HCT116 (cell line): ENCODE data around the gene PIK3R4. TPM values are rescaled to one million over a fixed set of nuclear protein-coding genes. Genes with fewer than 3 reads are reported as not detected.
A peak's percentile ranks its signal among the peaks of the same experiment; 100 is the strongest.

Source experiments
- ATAC-seq: fragments of 200-7000 bp; cut with Tn5 transposase; 2 replicates; pipeline ENCODE4 v1.9.1; 2020; ENCODE audit warnings: mild to moderate bottlenecking, moderate library complexity
- BruUV-seq: library from RNA; stranded (reverse); fragments of 400-500 nt; replicated peaks from 2 replicates; lab custom pipeline; 2021; lab: Mats Ljungman, UMichigan
- CTCF ChIA-PET: fragments of 300-600 bp; sonication (Branson Sonifier 250); formaldehyde crosslinking; loops from one replicate; lab custom pipeline; 2021; ENCODE audit warnings: antibody characterized with exemption; lab: Charles Lee
- POLR2A ChIA-PET: fragments of 300-600, 350-600 bp; sonication (Branson Sonifier 250); formaldehyde crosslinking; loops from one replicate; lab custom pipeline; 2021; ENCODE audit warnings: antibody characterized with exemption; lab: Charles Lee
- RAD21 ChIA-PET, 2 experiments: fragments of 300-600 bp; sonication (Branson Sonifier 250); formaldehyde crosslinking; loops; one replicate each; lab custom pipeline; 2023; ENCODE audit warnings: low total read pairs in 2 of 2; ENCODE audit not compliant: uncharacterized antibody in 2 of 2, unreplicated experiment in 2 of 2, low non-redundant PET in 1 of 2; lab: Charles Lee
- DNase-seq: peaks from one replicate; pipeline ENCODE4 v3.0.0-alpha.2; 2010; ENCODE audit warnings: low read depth, low spot score
- H2AFZ ChIP-seq: fragments of 200-600 bp; shearing (Covaris generic), sonication (generic); 2 replicates; pipeline ENCODE4 v1.6.1; 2017; ENCODE audit warnings: low read depth, mixed run types, mixed read lengths, antibody characterized with exemption, low read length; ENCODE audit not compliant: poor library complexity, severe bottlenecking
- H3K27ac ChIP-seq: 2 replicates; pipeline ENCODE4 v1.5.1; 2012; ENCODE audit warnings: low read depth, low read length
- H3K27me3 ChIP-seq: fragments of 200-600 bp; sonication (generic); 2 replicates; pipeline ENCODE4 v1.6.1; 2016; ENCODE audit warnings: mixed run types, low read length, mixed read lengths; ENCODE audit not compliant: insufficient read depth
- H3K36me3 ChIP-seq, 2 experiments: fragments of 200-500 bp in 1 of 2; fragments of 200-600 bp in 1 of 2; sonication (Bioruptor generic) in 1 of 2; sonication (generic) in 1 of 2; 2 replicates each; pipeline versions ENCODE4 v1.5.1 to v1.6.1; 2014 to 2016; ENCODE audit warnings: low read length in 2 of 2, inconsistent platforms in 1 of 2, mixed read lengths in 1 of 2, mixed run types in 1 of 2; ENCODE audit not compliant: insufficient read depth in 2 of 2, control insufficient read depth in 1 of 2
- H3K4me1 ChIP-seq, 2 experiments: fragments of 200-600 bp in 1 of 2; sonication (generic) in 1 of 2; 2 replicates each; pipeline versions ENCODE4 v1.5.1 to v1.6.1; 2012 to 2017; ENCODE audit warnings: low read length in 2 of 2, inconsistent platforms in 1 of 2, mild to moderate bottlenecking in 1 of 2, mixed read lengths in 1 of 2, mixed run types in 1 of 2, moderate library complexity in 1 of 2; ENCODE audit not compliant: insufficient read depth in 2 of 2, control insufficient read depth in 1 of 2
- H3K4me2 ChIP-seq: fragments of 200-600 bp; sonication (generic); 2 replicates; pipeline ENCODE4 v1.6.1; 2017; ENCODE audit warnings: mixed run types, low read length, mixed read lengths
- H3K4me3 ChIP-seq, 2 experiments: fragments of 200-600 bp in 1 of 2; sonication (generic) in 1 of 2; replicated peaks in 1 of 2; 2 replicates each; pipeline ENCODE4 v1.5.1; 2011 to 2016; ENCODE audit warnings: low read length in 2 of 2, control low read depth in 1 of 2, low read depth in 1 of 2, mild to moderate bottlenecking in 1 of 2, mixed read lengths in 1 of 2, mixed run types in 1 of 2
- H3K79me2 ChIP-seq: fragments of 200-600 bp; sonication (generic); 2 replicates; pipeline ENCODE4 v1.6.1; 2017; ENCODE audit warnings: mild to moderate bottlenecking, mixed run types, low read length, moderate library complexity, mixed read lengths; ENCODE audit not compliant: insufficient read depth
- H3K9ac ChIP-seq: fragments of 200-600 bp; sonication (generic); 2 replicates; pipeline ENCODE4 v1.6.1; 2016; ENCODE audit warnings: low read length, mixed read lengths
- H3K9me2 ChIP-seq: fragments of 200-600 bp; sonication (generic), shearing (Covaris generic); 2 replicates; pipeline ENCODE4 v1.6.1; 2017; ENCODE audit warnings: mixed run types, mild to moderate bottlenecking, moderate library complexity; ENCODE audit not compliant: insufficient read depth
- H3K9me3 ChIP-seq, 2 experiments: fragments of 200-500 bp in 1 of 2; fragments of 200-600 bp in 1 of 2; sonication (Bioruptor generic) in 1 of 2; sonication (generic) in 1 of 2; 2 replicates each; pipeline ENCODE4 v1.6.1; 2014 to 2017; ENCODE audit warnings: low read length in 2 of 2, mixed read lengths in 2 of 2, inconsistent platforms in 1 of 2, low read depth in 1 of 2, mild to moderate bottlenecking in 1 of 2, mixed run types in 1 of 2, moderate library complexity in 1 of 2; ENCODE audit not compliant: control insufficient read depth in 1 of 2, insufficient read depth in 1 of 2
- H4K20me1 ChIP-seq: fragments of 200-600 bp; sonication (generic), shearing (Covaris generic); 2 replicates; pipeline ENCODE4 v1.6.1; 2017; ENCODE audit warnings: mixed run types, mild to moderate bottlenecking, moderate library complexity; ENCODE audit not compliant: insufficient read depth
- CBX3 ChIP-seq: IDR thresholded peaks from 2 replicates; pipeline ENCODE4 v1.6.1; 2012; ENCODE audit warnings: low read depth
- CEBPB ChIP-seq: IDR thresholded peaks from 2 replicates; pipeline ENCODE4 v1.6.1; 2012; ENCODE audit warnings: low read depth
- EGR1 ChIP-seq: IDR thresholded peaks from 2 replicates; pipeline ENCODE4 v1.6.1; 2012; ENCODE audit warnings: low read depth
- ELF1 ChIP-seq: IDR thresholded peaks from 2 replicates; pipeline ENCODE4 v1.6.1; 2012; ENCODE audit warnings: low read depth, borderline replicate concordance
- POLR2A ChIP-seq: IDR thresholded peaks from 2 replicates; pipeline ENCODE4 v1.7.0; 2011; ENCODE audit warnings: borderline replicate concordance; ENCODE audit not compliant: insufficient read depth, insufficient read length; ENCODE audit errors: extremely low read depth
- SP1 ChIP-seq: IDR thresholded peaks from 2 replicates; pipeline ENCODE4 v1.6.1; 2012; ENCODE audit warnings: low read depth
- ZFX ChIP-seq: fragments of 450-650 bp; IDR thresholded peaks from 2 replicates; pipeline ENCODE4 v1.6.1; 2017
- intact Hi-C: fragments of 100-400 bp; cut with micrococcal nuclease; formaldehyde crosslinking; loops from 2 replicates; pipeline ENCODE4 v1.10.0; 2022
- total RNA-seq: library from RNA; stranded (reverse); gene quantifications from one replicate; pipeline ENCODE4 v1.2.1, GENCODE V29; 2021; ENCODE audit not compliant: unreplicated experiment
- TF ChIP-seq, protein P1 (sequence below): IDR thresholded peaks from 2 replicates; pipeline ENCODE4 v1.6.1; 2012
- TF ChIP-seq, protein P2 (sequence below): IDR thresholded peaks from 2 replicates; pipeline ENCODE4 v1.6.1; 2012; ENCODE audit warnings: low read depth
- TF ChIP-seq, protein P3 (sequence below), 3 experiments: fragments of 200-600 bp in 1 of 3; sonication (generic) in 1 of 3; IDR thresholded peaks in 2 of 3; conservative IDR thresholded peaks in 1 of 3; 2 replicates each; pipeline ENCODE4 v1.5.1; 2012 to 2017; ENCODE audit warnings: low read depth in 2 of 3, low read length in 2 of 3, antibody characterized with exemption in 1 of 3, borderline replicate concordance in 1 of 3, control low read depth in 1 of 3, mild to moderate bottlenecking in 1 of 3, mixed read lengths in 1 of 3, mixed run types in 1 of 3, moderate library complexity in 1 of 3; ENCODE audit not compliant: insufficient read depth in 1 of 3
- TF ChIP-seq, protein P4 (sequence below): IDR thresholded peaks from 2 replicates; pipeline ENCODE4 v1.6.1; 2011; ENCODE audit warnings: mild to moderate bottlenecking, low read length, moderate library complexity; ENCODE audit not compliant: insufficient replicate concordance; ENCODE audit errors: extremely low read depth

PIK3R4 gene
- total RNA-seq, 1 experiment from 2014 or later = 23.5 TPM

DNA sequence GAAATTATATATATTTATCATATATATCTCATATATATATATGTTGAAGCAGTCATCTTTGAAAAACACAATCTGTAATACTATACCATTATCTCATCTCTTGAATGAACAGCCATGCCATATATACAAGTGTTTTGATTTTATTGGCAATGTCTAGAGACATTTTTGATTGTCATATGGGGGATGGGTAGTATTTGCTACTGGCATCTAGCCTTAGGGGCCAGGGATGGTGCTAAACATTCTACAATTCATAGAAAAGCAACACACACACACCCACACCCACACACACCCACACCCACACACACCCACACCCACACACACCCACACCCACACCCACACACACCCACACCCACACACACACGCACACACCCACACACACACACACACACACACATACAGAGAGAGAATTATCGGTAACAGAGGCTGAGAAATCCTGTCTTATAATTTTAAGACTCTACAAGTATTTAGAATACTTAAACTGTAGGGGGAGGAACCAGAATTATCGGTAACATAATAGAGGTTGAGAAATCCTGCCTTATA is 11.1 kb upstream of the PIK3R4 start:
- Histone ChIP-seq H2AFZ (no peak overlapping the region), H4K20me1 (no peaks in the 10 kb centered on the region), H3K9ac (no peak overlapping the region), H3K9me3 (no peaks in the 10 kb centered on the region), H3K36me3 (no peaks in the 10 kb centered on the region)
- no peak for DNase-seq
- intact Hi-C loops = no loop called here
- ATAC-seq = no peak
- POLR2A ChIA-PET = no interaction called here
- no peak for TF ChIP-seq POLR2A
- TF ChIP-seq ELF1 = no peak
- TF ChIP-seq CEBPB = no peak
- TF ChIP-seq SP1 = no peak
- 0 out of 2 replicates have a peak, but pooled peaks have one; percentile 18 for TF ChIP-seq EGR1
- TF ChIP-seq, protein P1, sequence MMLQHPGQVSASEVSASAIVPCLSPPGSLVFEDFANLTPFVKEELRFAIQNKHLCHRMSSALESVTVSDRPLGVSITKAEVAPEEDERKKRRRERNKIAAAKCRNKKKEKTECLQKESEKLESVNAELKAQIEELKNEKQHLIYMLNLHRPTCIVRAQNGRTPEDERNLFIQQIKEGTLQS = no peak
- no peak for TF ChIP-seq ZFX
- TF ChIP-seq, all 23 proteins: peak for 1
- Histone ChIP-seq H3K27me3 (no peaks in the 10 kb centered on the region), H3K4me3 (no peak overlapping the region), H3K27ac (no peak overlapping the region), H3K4me2 (no peak overlapping the region), H3K4me1 (0 out of 4 replicates have a peak, but pooled peaks cover 0 to 6% of the 10 kb centered on the region in 2 experiments), H3K9me2 (no peaks in the 10 kb centered on the region), H3K79me2 (no peaks in the 10 kb centered on the region)
- ChIA-PET CTCF (interaction anchor here (3.3 kb wide), 1 partner anchor 135 kb away, joined by 28 read pairs; the partner anchor contains the start of gene ATP2C1), RAD21 (no interaction called here)
- BruUV-seq = no TSS peak

DNA sequence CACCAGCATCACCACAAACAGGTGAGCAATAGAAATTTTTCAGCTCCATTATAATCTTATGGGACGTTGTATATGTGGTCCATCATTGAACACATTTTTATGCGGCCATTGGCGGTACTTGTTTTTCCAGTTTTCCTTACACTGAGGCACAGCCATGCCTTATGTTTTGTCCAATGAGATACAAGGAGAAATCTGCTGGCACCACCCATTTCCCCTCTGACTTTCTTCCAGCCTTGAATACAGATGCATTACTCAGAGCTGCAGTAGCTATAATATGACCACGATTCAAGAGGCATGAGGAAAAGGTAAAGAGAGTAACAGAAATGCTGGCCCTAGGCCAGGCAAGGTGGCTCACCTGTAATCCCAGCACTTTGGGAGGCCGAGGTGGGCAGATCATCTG is 9.0 kb upstream of the PIK3R4 start:
- no TSS peak for BruUV-seq
- Histone ChIP-seq H3K4me3 (no peak overlapping the region), H3K36me3 (no peaks in the 10 kb centered on the region), H3K9me3 (no peaks in the 10 kb centered on the region), H3K4me1 (peaks cover 0 to 10% of the 10 kb centered on the region in 2 experiments; a peak in 1 of 4 replicates), H2AFZ (no peak overlapping the region), H3K27ac (no peak overlapping the region), H3K27me3 (no peaks in the 10 kb centered on the region), H3K9ac (no peak overlapping the region), H4K20me1 (no peaks in the 10 kb centered on the region), H3K9me2 (no peaks in the 10 kb centered on the region), H3K79me2 (no peaks in the 10 kb centered on the region), H3K4me2 (no peak overlapping the region)
- ChIA-PET POLR2A (no interaction called here), CTCF (interaction anchor here (0.6 kb wide), 1 partner anchor 138 kb away, joined by 3 read pairs; the partner anchor contains the start of gene ATP2C1), RAD21 (no interaction called here)
- ATAC-seq = 0 out of 2 replicates have a peak, but pooled peaks have one; percentile 25
- no peak for DNase-seq
- intact Hi-C loops = no loop called here
- TF ChIP-seq EGR1 (no peak), CBX3 (no peak)
- TF ChIP-seq, protein P2, sequence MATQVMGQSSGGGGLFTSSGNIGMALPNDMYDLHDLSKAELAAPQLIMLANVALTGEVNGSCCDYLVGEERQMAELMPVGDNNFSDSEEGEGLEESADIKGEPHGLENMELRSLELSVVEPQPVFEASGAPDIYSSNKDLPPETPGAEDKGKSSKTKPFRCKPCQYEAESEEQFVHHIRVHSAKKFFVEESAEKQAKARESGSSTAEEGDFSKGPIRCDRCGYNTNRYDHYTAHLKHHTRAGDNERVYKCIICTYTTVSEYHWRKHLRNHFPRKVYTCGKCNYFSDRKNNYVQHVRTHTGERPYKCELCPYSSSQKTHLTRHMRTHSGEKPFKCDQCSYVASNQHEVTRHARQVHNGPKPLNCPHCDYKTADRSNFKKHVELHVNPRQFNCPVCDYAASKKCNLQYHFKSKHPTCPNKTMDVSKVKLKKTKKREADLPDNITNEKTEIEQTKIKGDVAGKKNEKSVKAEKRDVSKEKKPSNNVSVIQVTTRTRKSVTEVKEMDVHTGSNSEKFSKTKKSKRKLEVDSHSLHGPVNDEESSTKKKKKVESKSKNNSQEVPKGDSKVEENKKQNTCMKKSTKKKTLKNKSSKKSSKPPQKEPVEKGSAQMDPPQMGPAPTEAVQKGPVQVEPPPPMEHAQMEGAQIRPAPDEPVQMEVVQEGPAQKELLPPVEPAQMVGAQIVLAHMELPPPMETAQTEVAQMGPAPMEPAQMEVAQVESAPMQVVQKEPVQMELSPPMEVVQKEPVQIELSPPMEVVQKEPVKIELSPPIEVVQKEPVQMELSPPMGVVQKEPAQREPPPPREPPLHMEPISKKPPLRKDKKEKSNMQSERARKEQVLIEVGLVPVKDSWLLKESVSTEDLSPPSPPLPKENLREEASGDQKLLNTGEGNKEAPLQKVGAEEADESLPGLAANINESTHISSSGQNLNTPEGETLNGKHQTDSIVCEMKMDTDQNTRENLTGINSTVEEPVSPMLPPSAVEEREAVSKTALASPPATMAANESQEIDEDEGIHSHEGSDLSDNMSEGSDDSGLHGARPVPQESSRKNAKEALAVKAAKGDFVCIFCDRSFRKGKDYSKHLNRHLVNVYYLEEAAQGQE = no peak
- TF ChIP-seq, protein P3, sequence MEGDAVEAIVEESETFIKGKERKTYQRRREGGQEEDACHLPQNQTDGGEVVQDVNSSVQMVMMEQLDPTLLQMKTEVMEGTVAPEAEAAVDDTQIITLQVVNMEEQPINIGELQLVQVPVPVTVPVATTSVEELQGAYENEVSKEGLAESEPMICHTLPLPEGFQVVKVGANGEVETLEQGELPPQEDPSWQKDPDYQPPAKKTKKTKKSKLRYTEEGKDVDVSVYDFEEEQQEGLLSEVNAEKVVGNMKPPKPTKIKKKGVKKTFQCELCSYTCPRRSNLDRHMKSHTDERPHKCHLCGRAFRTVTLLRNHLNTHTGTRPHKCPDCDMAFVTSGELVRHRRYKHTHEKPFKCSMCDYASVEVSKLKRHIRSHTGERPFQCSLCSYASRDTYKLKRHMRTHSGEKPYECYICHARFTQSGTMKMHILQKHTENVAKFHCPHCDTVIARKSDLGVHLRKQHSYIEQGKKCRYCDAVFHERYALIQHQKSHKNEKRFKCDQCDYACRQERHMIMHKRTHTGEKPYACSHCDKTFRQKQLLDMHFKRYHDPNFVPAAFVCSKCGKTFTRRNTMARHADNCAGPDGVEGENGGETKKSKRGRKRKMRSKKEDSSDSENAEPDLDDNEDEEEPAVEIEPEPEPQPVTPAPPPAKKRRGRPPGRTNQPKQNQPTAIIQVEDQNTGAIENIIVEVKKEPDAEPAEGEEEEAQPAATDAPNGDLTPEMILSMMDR (IDR thresholded peaks at IDR 0.05 in 2 of 3, conservative IDR thresholded peaks at IDR 0.05 in 1 of 3; ENCODE audit: borderline replicate concordance in 1 of 3, insufficient read depth in 1 of 3, low read depth in 2 of 3, low read length in 2 of 3) = no peak
- TF ChIP-seq, protein P4, sequence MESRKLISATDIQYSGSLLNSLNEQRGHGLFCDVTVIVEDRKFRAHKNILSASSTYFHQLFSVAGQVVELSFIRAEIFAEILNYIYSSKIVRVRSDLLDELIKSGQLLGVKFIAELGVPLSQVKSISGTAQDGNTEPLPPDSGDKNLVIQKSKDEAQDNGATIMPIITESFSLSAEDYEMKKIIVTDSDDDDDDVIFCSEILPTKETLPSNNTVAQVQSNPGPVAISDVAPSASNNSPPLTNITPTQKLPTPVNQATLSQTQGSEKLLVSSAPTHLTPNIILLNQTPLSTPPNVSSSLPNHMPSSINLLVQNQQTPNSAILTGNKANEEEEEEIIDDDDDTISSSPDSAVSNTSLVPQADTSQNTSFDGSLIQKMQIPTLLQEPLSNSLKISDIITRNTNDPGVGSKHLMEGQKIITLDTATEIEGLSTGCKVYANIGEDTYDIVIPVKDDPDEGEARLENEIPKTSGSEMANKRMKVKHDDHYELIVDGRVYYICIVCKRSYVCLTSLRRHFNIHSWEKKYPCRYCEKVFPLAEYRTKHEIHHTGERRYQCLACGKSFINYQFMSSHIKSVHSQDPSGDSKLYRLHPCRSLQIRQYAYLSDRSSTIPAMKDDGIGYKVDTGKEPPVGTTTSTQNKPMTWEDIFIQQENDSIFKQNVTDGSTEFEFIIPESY = no peak
